ENCODE data around the gene GDI1.

GRCh38 chrX:154459832-154460231 is 22.9 kb downstream of the GDI1 start:
- TF ChIP-seq EZH2 (IDR thresholded peaks at IDR 0.05; ENCODE audit: low read depth, unreplicated experiment) (no peak), NANOG (IDR thresholded peaks at IDR 0.05; ENCODE audit: borderline replicate concordance) (no peak), REST (IDR thresholded peaks at IDR 0.05; ENCODE audit: unreplicated experiment) (no peak), STAT1 (IDR thresholded peaks at IDR 0.05; ENCODE audit: unreplicated experiment) (no peak), POLR2AphosphoS5 (IDR thresholded peaks at IDR 0.05; ENCODE audit: low read depth) (no peak)
- TF ChIP-seq, protein P1, sequence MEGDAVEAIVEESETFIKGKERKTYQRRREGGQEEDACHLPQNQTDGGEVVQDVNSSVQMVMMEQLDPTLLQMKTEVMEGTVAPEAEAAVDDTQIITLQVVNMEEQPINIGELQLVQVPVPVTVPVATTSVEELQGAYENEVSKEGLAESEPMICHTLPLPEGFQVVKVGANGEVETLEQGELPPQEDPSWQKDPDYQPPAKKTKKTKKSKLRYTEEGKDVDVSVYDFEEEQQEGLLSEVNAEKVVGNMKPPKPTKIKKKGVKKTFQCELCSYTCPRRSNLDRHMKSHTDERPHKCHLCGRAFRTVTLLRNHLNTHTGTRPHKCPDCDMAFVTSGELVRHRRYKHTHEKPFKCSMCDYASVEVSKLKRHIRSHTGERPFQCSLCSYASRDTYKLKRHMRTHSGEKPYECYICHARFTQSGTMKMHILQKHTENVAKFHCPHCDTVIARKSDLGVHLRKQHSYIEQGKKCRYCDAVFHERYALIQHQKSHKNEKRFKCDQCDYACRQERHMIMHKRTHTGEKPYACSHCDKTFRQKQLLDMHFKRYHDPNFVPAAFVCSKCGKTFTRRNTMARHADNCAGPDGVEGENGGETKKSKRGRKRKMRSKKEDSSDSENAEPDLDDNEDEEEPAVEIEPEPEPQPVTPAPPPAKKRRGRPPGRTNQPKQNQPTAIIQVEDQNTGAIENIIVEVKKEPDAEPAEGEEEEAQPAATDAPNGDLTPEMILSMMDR (conservative IDR thresholded peaks at IDR 0.05; ENCODE audit: low read depth in 2 of 2): no peak
